Activated T-cell treated with anti-CD3 and anti-CD28 coated beads, Interleukin-2, amount 50 U/mL, for 48 hours (primary cell): ENCODE data around the gene DOCK4.

Source experiments
- DNase-seq, 2 experiments: peaks; one replicate each; pipeline ENCODE4 v3.0.0-alpha.2; 2020

The DOCK4 gene

DNA sequence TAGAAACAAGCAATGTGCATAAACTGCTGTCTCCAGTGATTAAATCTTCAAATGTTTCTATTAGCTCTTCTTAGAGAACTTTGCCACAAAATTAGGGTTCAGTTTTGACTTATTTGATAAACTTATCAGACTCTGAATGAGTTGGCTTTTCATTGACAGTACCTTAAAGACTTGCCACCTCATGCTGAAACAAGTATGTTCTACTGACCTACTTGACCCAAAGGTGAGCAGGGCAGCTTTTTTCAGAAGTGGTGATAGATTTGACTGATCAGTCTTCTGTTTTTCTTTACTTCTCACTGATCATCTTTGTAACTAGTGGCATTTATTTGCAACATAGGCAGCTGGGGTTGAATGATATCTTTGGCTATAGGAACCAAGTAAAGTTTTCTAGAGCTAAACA is 8.1 kb upstream of the DOCK4 start:
- DNase-seq, result no peak

DNA sequence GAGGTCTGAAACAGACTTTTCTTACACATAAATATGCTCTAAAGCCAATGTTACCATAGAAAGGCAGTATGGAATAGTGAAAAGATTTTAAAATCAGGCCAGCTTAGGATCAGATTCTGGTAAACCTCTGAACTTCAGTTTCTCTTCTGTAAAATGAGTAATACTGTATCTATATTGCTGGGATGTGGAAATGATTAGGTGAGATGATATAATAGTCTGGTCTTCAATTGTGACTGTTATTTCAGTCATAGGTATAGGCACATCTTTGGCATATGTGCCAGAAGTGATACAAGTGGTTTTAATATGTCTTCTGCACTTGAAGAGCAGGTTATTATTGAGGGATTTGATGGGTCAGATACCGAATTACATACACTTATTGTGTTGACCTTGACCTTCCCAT is 7.5 kb upstream of the DOCK4 start:
- no peak for DNase-seq

- DNase-seq, result no peak
These were observed 6.4 kb upstream of the DOCK4 start for GRCh38 chr7:112212571-112212970.

DNA sequence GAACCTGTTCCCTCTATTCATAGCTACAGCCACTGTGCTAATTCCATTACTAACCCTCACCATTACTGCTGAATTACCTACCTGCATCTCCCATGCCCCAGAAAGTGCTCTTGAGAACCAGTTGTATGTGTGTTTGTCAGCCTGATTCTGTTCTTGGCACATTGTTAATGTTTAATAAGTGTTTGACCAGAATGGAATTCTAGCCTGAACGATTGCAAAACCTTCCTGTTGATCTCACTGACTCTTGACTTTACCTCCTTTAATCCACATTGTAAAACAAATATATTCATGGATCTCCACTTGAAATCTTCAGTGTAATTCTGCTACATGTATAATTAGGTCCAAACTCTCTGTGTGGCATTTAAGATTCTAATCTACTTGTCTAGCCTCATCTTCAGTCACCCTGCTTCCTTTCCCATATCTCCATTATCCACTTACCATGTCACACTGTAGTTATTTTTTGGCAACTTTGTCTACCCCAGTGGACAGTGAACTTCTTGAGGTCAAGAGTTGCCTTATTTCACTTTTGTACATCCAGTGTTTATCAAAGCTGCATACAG is 5.2 kb upstream of the DOCK4 start:
- DNase-seq, result no peak

GRCh38 chr7:112207765-112208164 is 1.6 kb upstream of the DOCK4 start:
- DNase-seq, result no peak

DNA sequence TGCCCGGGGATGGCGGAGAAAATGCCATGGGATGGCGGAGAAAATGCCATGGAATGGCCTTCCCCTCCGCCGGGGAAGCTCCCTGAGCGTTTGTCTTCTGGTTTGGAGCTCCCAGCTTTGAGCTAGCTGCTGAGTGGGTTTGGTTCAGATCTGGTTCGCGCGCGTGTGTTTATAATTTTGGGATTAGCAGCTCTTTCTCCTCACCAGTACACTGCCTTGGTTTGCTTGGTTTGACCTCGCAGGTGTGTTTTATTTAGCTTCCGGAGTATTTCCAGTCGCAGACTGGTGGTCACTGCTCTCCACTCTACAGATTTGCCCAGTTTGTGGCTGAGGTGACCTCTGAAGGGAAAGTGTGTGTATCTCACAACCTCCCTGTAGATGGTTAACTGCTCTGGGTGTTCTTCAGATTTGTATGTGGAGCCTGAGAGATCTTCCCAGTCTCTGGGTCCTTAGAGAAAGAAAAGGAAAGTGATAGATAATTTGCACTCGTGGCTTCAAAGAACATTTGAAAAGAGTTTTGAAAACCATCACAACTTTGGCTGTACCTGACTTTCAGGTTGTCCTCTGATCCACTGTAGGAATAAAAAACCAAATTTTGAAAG is 893 bp upstream of the DOCK4 start:
- DNase-seq, result no peak

DNA sequence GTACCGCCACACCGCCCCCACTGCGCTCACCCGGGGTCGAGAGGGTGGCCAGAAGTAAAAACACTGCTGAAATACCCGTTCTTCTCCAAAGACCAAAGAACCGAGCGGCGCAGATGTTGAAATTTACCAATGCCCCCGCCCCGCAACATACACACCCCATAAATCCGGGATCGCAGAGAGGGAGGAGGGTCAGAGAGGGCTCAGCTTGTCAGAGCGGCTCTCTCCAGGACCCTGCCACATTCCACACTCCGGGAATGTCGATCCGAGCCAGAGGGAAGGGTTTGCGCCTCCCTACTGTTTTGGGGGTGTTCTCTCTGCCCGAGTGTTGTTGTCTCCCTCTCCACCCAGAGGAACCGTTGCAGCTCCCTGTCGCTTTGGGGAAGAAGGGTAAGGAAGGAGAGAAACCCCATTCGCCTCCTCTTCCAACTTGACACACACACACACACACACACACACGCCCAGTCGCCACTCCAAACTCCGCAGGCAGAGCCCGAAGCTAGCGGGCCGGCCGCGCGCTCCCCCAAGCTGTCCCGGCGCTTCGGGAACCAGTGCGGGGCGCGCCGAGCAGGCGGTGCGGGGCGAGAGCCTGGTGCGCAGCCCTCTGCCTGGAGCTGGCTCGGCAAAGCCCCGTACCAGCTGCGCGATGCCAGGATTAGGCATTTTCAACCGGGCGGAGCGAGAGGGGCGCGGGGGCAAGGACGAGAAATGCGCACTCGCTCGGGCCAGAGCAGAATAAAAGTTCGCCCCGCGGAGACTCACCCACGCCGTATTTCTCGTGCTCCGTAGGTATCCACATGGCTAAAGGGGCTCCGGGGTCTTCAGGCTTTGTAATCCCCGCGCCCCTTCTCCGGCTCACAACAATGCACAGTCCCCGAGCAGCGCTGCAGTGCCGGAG is 609 bp downstream of the DOCK4 start:
- DNase-seq, result peak; percentile 56 to 57

DNA sequence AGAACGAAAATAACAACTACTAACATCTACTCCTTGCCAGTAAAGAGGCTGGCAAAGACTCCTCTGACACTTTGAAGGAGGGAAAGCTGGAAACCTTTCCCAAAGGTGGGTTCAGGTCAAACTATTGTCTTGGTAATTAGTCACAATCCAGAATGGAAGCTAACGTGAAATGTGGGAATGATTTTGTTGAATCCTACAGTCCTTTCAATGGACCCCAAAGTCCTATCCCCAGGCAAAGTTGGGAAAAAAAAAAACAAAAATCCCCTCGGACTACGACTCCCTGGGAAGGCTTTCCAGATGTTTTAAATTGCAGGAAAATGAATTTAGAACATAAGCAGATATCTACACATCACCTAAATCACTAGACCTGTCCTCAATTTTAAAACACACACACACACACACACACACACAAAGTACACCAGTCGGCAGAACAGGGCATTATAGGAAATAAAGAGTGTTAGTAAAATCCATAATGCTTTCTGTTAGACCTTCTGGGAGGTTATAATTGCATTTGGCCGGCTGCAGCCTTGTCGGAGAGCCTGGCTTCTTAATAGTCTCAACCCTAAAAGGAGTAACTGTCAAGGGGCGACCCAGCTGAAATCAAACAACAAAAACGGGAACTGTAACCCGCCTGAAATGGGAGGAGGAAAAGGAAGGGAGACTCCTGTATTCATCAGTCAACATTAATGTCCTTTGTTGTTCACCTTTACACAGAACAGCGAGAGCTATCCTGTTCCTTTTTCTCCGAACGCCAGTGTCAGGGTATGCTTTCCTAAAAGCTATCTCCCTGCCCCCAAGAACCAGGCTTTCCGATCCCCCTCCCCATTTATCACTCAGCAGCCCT is 1.5 kb downstream of the DOCK4 start:
- peak; percentile 33 to 34 for DNase-seq

GRCh38 chr7:112203365-112203739 is 2.8 kb downstream of the DOCK4 start:
- DNase-seq, result no peak

GRCh38 chr7:112202816-112203215 is 3.4 kb downstream of the DOCK4 start:
- DNase-seq, result peak in 1 of 2 experiments; percentile 26

- no peak for DNase-seq
These were observed 4.4 kb downstream of the DOCK4 start for GRCh38 chr7:112201839-112202238.

GRCh38 chr7:112201411-112201810 is 4.8 kb downstream of the DOCK4 start:
- no peak for DNase-seq

DNA sequence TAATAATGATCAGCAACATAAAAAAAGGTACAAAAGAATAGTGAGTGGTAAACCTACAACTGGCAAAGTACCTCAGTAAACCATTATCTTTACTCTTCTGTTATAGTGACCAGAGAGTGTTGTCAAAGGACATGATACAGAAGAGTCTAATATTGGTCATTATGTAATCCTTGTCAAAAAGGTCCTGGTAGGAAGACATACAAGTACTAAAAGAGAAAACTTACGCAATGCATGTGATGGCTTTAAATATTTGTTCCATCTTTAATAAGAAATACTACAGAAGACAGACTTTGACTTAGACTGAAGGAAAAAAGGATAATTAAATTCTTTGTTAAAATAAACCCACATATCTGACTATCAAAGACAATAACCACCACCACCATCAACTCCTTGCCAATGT is 6.5 kb downstream of the DOCK4 start:
- DNase-seq, result no peak

- DNase-seq, result no peak
These were observed 7.1 kb downstream of the DOCK4 start for GRCh38 chr7:112199035-112199655.

- no peak for DNase-seq
These were observed 8.9 kb downstream of the DOCK4 start for GRCh38 chr7:112197322-112197721.

GRCh38 chr7:112195717-112196116 is 10.5 kb downstream of the DOCK4 start:
- DNase-seq, result no peak

- DNase-seq, result no peak
These were observed 12.2 kb downstream of the DOCK4 start for GRCh38 chr7:112193915-112194502.

DNA sequence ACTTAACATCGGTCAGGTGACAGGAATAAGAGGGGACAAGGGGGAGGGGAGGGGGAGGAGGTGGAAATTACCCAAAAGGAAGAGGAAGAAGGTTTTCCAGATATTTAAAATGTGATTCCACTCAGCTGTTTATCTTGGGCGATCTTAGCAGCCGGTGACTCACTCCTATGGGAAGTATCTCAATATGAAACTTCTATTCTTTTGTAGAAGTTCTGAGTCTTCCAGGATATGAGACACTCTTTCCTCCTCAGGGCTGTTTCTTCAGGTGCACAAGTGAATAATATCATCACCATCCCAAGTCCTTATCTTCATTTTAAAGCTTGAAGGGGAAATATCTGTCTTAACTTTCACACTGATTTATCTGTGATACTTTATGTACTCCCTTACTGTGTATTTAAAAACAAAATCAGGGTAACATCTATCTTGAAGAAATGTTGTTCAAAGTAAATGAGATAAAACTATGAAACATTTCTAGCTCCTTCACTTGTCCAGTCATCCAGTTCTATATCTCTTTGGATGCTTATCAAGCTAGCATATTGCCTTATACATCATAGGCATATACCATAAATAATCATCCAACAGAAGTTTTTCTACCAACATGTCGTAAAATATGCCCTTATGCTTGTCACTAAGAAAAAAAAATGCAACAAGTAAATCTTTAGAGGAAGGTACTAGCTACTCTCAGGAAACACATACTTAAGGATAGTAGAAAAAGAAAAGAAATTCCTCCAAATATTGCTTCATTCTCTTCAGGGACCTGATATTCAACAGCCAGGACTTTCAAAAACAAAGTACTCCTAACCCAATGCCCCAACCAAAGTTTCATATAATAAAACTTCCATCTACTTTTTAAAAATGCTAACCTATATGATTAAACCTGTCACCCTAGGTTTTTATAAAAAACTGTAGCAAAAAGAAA is 13.7 kb downstream of the DOCK4 start:
- no peak for DNase-seq

- DNase-seq, result no peak
These were observed 16.1 kb downstream of the DOCK4 start for GRCh38 chr7:112190120-112190519.

GRCh38 chr7:112189691-112190090 is 16.5 kb downstream of the DOCK4 start:
- no peak for DNase-seq

GRCh38 chr7:112188257-112188656 is 17.9 kb downstream of the DOCK4 start:
- DNase-seq, result no peak
